ENCODE data around the gene CUTC.

Gene CUTC

GRCh38 chr10:99785646-99786045 is 53.6 kb downstream of the CUTC start:
- TF ChIP-seq CTCF (IDR thresholded peaks at IDR 0.05; ENCODE audit: control extremely low read depth, extremely low read depth, low read depth, missing control alignments) = no peak
- no peak for DNase-seq (ENCODE audit: extremely low spot score)
- ChIA-PET POLR2A (no interaction called here), CTCF (interaction anchor here (1.1 to 1.4 kb wide), 2 partner anchors 12 to 46 kb away, joined by 3 read pairs; no protein-coding TSS in a partner anchor)

- DNase-seq (ENCODE audit: extremely low spot score) = no peak
- TF ChIP-seq CTCF (IDR thresholded peaks at IDR 0.05; ENCODE audit: control extremely low read depth, extremely low read depth, low read depth, missing control alignments) = no peak
- ChIA-PET CTCF (interaction anchor here (1.2 kb wide), 1 partner anchor 17 kb away, joined by 3 read pairs; no protein-coding TSS in a partner anchor), POLR2A (no interaction called here)
Measured at GRCh38 chr10:99787311-99787710, 55.3 kb downstream of the CUTC start.

- no peak for TF ChIP-seq CTCF (IDR thresholded peaks at IDR 0.05; ENCODE audit: control extremely low read depth, extremely low read depth, low read depth, missing control alignments)
- POLR2A ChIA-PET = no interaction called here
- CTCF ChIA-PET = interaction anchor here (1.0 to 1.4 kb wide), 3 partner anchors 10 to 18 kb away, joined by 3 to 4 read pairs (median 3); no protein-coding TSS in a partner anchor
- DNase-seq (ENCODE audit: extremely low spot score) = no peak
Measured at GRCh38 chr10:99787782-99788445, 55.9 kb downstream of the CUTC start.

- DNase-seq (ENCODE audit: extremely low spot score) = no peak
- CTCF ChIA-PET = interaction anchor here (1.0 to 1.4 kb wide), 3 partner anchors 9 to 19 kb away, joined by 3 to 4 read pairs (median 3); no protein-coding TSS in a partner anchor
- POLR2A ChIA-PET = no interaction called here
- TF ChIP-seq CTCF (IDR thresholded peaks at IDR 0.05; ENCODE audit: control extremely low read depth, extremely low read depth, low read depth, missing control alignments) = no peak
Measured at GRCh38 chr10:99788598-99789256, 56.7 kb downstream of the CUTC start.

GRCh38 chr10:99791831-99792230 is 59.8 kb downstream of the CUTC start:
- no peak for DNase-seq (ENCODE audit: extremely low spot score)
- CTCF ChIA-PET = no interaction called here
- no peak for TF ChIP-seq CTCF (IDR thresholded peaks at IDR 0.05; ENCODE audit: control extremely low read depth, extremely low read depth, low read depth, missing control alignments)
- POLR2A ChIA-PET = no interaction called here

- TF ChIP-seq CTCF (IDR thresholded peaks at IDR 0.05; ENCODE audit: control extremely low read depth, extremely low read depth, low read depth, missing control alignments) = no peak
- POLR2A ChIA-PET = no interaction called here
- CTCF ChIA-PET = interaction anchor here (1.3 kb wide), 1 partner anchor 52 kb away, joined by 3 read pairs; no protein-coding TSS in a partner anchor
- no peak for DNase-seq (ENCODE audit: extremely low spot score)
Measured at GRCh38 chr10:99793819-99794218, 61.8 kb downstream of the CUTC start.
